HepG2 (cell line): ENCODE results near the gene PNP. TPM values are rescaled to one million over a fixed set of nuclear protein-coding genes. Genes with fewer than 3 reads are reported as not detected.
A peak's percentile ranks its signal among the peaks of the same experiment; 100 is the strongest.

Experiments
- AHR ChIP-seq: IDR thresholded peaks from 2 replicates; pipeline ENCODE4 v1.6.1; 2018; ENCODE audit warnings: missing genetic modification reagents, missing compliant biosample characterization
- AKAP8 ChIP-seq: sonication (generic); formaldehyde crosslinking; IDR thresholded peaks from 2 replicates; pipeline ENCODE4 v1.5.1; 2020; ENCODE audit warnings: mild to moderate bottlenecking, missing genetic modification reagents
- CREM ChIP-seq, 2 experiments: sonication (generic) in 1 of 2; formaldehyde crosslinking in 1 of 2; IDR thresholded peaks; 2 replicates each; pipeline versions ENCODE4 v1.4.0 to v1.6.1; 2016 to 2020; ENCODE audit warnings: antibody characterized with exemption in 1 of 2, mild to moderate bottlenecking in 1 of 2, missing genetic modification reagents in 1 of 2
- IRF2 ChIP-seq: IDR thresholded peaks from 2 replicates; pipeline ENCODE4 v1.6.1; 2018; ENCODE audit warnings: missing genetic modification reagents, missing compliant biosample characterization
- IRX3 ChIP-seq: sonication (generic); formaldehyde crosslinking; IDR thresholded peaks from 2 replicates; pipeline ENCODE4 v1.8.1; 2023; ENCODE audit warnings: mild to moderate bottlenecking, low read depth, missing genetic modification reagents, borderline replicate concordance
- MAFF ChIP-seq: IDR thresholded peaks from 2 replicates; pipeline ENCODE4 v1.6.1; 2011; ENCODE audit warnings: low read depth, low read length, improper control_type of control experiment
- MEIS1 ChIP-seq: sonication (generic); formaldehyde crosslinking; IDR thresholded peaks from 2 replicates; pipeline ENCODE4 v1.9.0; 2021; ENCODE audit warnings: mild to moderate bottlenecking, missing genetic modification reagents, moderate library complexity, borderline replicate concordance
- NCOA5 ChIP-seq: sonication (generic); formaldehyde crosslinking; IDR thresholded peaks from 2 replicates; pipeline ENCODE4 v1.4.0; 2020; ENCODE audit warnings: missing genetic modification reagents
- PITX1 ChIP-seq: sonication (generic); formaldehyde crosslinking; IDR thresholded peaks from 2 replicates; pipeline ENCODE4 v1.5.1; 2020; ENCODE audit warnings: mild to moderate bottlenecking, missing genetic modification reagents
- SAP130 ChIP-seq: IDR thresholded peaks from 2 replicates; pipeline ENCODE4 v1.6.1; 2016; ENCODE audit warnings: low read depth
- SIN3A ChIP-seq: IDR thresholded peaks from 2 replicates; pipeline ENCODE4 v1.6.1; 2011; ENCODE audit warnings: low read depth, mild to moderate bottlenecking, control low read depth, low read length, borderline replicate concordance
- SP1 ChIP-seq, 2 experiments: fragments of 450-650 bp in 1 of 2; sonication (generic) in 1 of 2; formaldehyde crosslinking in 1 of 2; IDR thresholded peaks; 2 replicates each; pipeline versions ENCODE4 v1.4.0 to v1.6.1; 2016 to 2020; ENCODE audit warnings: missing genetic modification reagents in 1 of 2
- ZNF367 ChIP-seq: sonication (generic); formaldehyde crosslinking; IDR thresholded peaks from 2 replicates; pipeline ENCODE4 v1.4.0; 2020; ENCODE audit warnings: missing genetic modification reagents, borderline replicate concordance
- ZNF431 ChIP-seq: sonication (generic); formaldehyde crosslinking; IDR thresholded peaks from 2 replicates; pipeline ENCODE4 v1.9.0; 2022; ENCODE audit warnings: missing genetic modification reagents, low read depth, mild to moderate bottlenecking, borderline replicate concordance
- ZNF468 ChIP-seq: sonication (generic); formaldehyde crosslinking; IDR thresholded peaks from 2 replicates; pipeline ENCODE4 v1.8.0; 2022; ENCODE audit warnings: mild to moderate bottlenecking, moderate library complexity, missing genetic modification reagents
- ZNF552 ChIP-seq: sonication (generic); formaldehyde crosslinking; IDR thresholded peaks from 2 replicates; pipeline ENCODE4 v1.9.0; 2022; ENCODE audit warnings: missing genetic modification reagents, mild to moderate bottlenecking, borderline replicate concordance
- ZNF761 ChIP-seq: sonication (generic); formaldehyde crosslinking; conservative IDR thresholded peaks from 2 replicates; pipeline ENCODE4 v1.4.0; 2020; ENCODE audit warnings: mild to moderate bottlenecking, missing genetic modification reagents
- polyA plus RNA-seq, 8 experiments: library from polyadenylated mRNA; depleted of rRNA in 3 of 8; stranded (reverse) in 7 of 8; unstranded in 1 of 8; fragments of >200 nt; fragmentation: Illumina TruSeq in 4 of 8; extraction: Trizol in 4 of 8; gene quantifications; 2 replicates each; pipeline versions ENCODE4 v1.2.1 to v1.2.3, GENCODE V29; 2011 to 2016; ENCODE audit warnings: low read depth in 4 of 8, missing spikeins in 1 of 8, mixed read lengths in 1 of 8; ENCODE audit not compliant: insufficient read depth in 1 of 8
- total RNA-seq, 5 experiments: library from RNA; depleted of rRNA; stranded (reverse); fragments of >200 nt; fragmentation: Illumina TruSeq; extraction: Trizol; gene quantifications; 2 replicates each; pipeline ENCODE4 v1.2.3, GENCODE V29; 2016; ENCODE audit warnings: low read depth in 1 of 5
- TF ChIP-seq, protein P1 (sequence below): sonication (generic); formaldehyde crosslinking; IDR thresholded peaks from 2 replicates; pipeline ENCODE4 v1.4.0; 2020; ENCODE audit warnings: mild to moderate bottlenecking, missing genetic modification reagents, borderline replicate concordance
- TF ChIP-seq, protein P2 (sequence below): sonication (generic); formaldehyde crosslinking; IDR thresholded peaks from 2 replicates; pipeline ENCODE4 v1.4.0; 2020; ENCODE audit warnings: low read depth, mild to moderate bottlenecking, missing genetic modification reagents
- TF ChIP-seq, protein P3 (sequence below): sonication (generic); formaldehyde crosslinking; IDR thresholded peaks from 2 replicates; pipeline ENCODE4 v1.4.0; 2020; ENCODE audit warnings: mild to moderate bottlenecking, missing genetic modification reagents

PNP gene
- total and polyA plus RNA-seq, 2 of the 13 experiments (the other 11 are each of a cell fraction or from before 2014, with no cell fraction given), result 45.4 to 74.8 TPM

DNA sequence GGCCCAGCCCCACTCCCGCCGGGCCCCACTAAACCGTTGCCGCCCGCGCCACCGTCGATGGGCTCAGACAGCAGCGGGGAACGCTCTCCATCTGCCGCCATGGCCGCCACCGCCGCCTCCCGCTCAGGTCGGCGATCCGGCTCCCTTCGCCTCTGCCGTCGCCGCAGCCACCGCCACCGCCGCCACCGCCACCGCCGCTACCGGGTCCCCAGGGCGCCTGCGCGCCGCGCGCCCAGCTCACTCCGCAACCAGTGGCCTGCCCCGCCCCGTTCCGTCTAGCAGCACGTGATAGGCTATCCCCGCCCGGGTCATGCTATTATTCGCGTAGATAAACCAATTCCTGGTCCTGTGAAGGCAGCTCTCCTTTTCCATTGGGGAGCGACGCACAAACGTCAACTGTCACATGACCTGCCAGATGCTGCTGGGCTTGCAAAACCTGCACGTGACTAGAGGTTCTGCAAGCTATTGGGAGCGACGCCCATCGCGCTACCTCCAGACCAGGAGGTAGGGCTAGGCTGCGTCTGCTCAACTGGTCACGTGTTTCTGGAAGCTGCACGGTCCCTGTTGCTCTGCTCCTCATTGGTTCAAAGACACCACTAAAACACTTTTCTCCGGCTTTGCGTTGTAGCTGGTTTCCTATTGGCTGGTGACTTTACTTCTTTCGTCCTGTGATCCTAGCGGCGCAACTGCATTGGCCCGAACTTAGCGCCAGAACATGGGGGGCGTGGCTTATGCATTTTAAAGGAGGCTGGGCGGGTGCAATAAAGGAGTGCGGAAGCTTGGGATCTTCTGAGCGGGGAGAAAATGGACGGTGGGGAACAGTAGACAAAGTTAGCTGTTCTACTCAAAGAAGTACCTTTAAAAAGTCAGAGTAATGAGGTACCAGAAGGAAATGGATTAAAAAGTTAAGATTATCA is 7.7 kb upstream of the PNP start, which contains the start of gene PIP4P1 (continued):
- TF ChIP-seq ZNF367 (no peak), MEIS1 (CRISPR knock-in tag) (peak; percentile 91), SAP130 (CRISPR knock-in tag) (peak; percentile 99), ZNF552 (CRISPR knock-in tag) (no peak), NCOA5 (CRISPR knock-in tag) (no peak), ZNF468 (CRISPR knock-in tag) (no peak; the same call in 1 of the 2 replicates), ZNF431 (CRISPR knock-in tag) (no peak; the same call in none of the 2 replicates), AHR (CRISPR knock-in tag) (peak; percentile 89), CREM (IDR thresholded peaks at IDR 0.05) (peak; percentile 94), CREM (CRISPR knock-in tag; IDR thresholded peaks at IDR 0.05) (no peak), PITX1 (peak; percentile 31; the same call in 1 of the 2 replicates), ZNF761 (CRISPR knock-in tag) (peak; percentile 71; the same call in 1 of the 2 replicates), IRX3 (peak; percentile 77; the same call in 1 of the 2 replicates), AKAP8 (CRISPR knock-in tag) (peak; percentile 74; the same call in 1 of the 2 replicates), SIN3A (peak; percentile 82; the same call in 1 of the 2 replicates), MAFF (peak; percentile 93), SP1 (IDR thresholded peaks at IDR 0.05) (no peak), SP1 (CRISPR knock-in tag; IDR thresholded peaks at IDR 0.05) (peak; percentile 81), IRF2 (peak; percentile 88)
- TF ChIP-seq, protein P1, sequence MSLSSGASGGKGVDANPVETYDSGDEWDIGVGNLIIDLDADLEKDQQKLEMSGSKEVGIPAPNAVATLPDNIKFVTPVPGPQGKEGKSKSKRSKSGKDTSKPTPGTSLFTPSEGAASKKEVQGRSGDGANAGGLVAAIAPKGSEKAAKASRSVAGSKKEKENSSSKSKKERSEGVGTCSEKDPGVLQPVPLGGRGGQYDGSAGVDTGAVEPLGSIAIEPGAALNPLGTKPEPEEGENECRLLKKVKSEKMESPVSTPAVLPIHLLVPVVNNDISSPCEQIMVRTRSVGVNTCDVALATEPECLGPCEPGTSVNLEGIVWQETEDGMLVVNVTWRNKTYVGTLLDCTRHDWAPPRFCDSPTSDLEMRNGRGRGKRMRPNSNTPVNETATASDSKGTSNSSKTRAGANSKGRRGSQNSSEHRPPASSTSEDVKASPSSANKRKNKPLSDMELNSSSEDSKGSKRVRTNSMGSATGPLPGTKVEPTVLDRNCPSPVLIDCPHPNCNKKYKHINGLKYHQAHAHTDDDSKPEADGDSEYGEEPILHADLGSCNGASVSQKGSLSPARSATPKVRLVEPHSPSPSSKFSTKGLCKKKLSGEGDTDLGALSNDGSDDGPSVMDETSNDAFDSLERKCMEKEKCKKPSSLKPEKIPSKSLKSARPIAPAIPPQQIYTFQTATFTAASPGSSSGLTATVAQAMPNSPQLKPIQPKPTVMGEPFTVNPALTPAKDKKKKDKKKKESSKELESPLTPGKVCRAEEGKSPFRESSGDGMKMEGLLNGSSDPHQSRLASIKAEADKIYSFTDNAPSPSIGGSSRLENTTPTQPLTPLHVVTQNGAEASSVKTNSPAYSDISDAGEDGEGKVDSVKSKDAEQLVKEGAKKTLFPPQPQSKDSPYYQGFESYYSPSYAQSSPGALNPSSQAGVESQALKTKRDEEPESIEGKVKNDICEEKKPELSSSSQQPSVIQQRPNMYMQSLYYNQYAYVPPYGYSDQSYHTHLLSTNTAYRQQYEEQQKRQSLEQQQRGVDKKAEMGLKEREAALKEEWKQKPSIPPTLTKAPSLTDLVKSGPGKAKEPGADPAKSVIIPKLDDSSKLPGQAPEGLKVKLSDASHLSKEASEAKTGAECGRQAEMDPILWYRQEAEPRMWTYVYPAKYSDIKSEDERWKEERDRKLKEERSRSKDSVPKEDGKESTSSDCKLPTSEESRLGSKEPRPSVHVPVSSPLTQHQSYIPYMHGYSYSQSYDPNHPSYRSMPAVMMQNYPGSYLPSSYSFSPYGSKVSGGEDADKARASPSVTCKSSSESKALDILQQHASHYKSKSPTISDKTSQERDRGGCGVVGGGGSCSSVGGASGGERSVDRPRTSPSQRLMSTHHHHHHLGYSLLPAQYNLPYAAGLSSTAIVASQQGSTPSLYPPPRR (CRISPR knock-in tag), result peak; percentile 73
- TF ChIP-seq, protein P2, sequence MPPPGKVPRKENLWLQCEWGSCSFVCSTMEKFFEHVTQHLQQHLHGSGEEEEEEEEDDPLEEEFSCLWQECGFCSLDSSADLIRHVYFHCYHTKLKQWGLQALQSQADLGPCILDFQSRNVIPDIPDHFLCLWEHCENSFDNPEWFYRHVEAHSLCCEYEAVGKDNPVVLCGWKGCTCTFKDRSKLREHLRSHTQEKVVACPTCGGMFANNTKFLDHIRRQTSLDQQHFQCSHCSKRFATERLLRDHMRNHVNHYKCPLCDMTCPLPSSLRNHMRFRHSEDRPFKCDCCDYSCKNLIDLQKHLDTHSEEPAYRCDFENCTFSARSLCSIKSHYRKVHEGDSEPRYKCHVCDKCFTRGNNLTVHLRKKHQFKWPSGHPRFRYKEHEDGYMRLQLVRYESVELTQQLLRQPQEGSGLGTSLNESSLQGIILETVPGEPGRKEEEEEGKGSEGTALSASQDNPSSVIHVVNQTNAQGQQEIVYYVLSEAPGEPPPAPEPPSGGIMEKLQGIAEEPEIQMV (CRISPR knock-in tag), result peak; percentile 87
- TF ChIP-seq, protein P3, sequence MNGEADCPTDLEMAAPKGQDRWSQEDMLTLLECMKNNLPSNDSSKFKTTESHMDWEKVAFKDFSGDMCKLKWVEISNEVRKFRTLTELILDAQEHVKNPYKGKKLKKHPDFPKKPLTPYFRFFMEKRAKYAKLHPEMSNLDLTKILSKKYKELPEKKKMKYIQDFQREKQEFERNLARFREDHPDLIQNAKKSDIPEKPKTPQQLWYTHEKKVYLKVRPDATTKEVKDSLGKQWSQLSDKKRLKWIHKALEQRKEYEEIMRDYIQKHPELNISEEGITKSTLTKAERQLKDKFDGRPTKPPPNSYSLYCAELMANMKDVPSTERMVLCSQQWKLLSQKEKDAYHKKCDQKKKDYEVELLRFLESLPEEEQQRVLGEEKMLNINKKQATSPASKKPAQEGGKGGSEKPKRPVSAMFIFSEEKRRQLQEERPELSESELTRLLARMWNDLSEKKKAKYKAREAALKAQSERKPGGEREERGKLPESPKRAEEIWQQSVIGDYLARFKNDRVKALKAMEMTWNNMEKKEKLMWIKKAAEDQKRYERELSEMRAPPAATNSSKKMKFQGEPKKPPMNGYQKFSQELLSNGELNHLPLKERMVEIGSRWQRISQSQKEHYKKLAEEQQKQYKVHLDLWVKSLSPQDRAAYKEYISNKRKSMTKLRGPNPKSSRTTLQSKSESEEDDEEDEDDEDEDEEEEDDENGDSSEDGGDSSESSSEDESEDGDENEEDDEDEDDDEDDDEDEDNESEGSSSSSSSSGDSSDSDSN (CRISPR knock-in tag), result peak; percentile 48
